Skeletal muscle tissue (tissue), 4 donors: ENCODE measurements around the gene PRIM2. TPM values are rescaled to one million over a fixed set of nuclear protein-coding genes. Genes with fewer than 3 reads are reported as not detected.
"Not testable (repeated sequence)": the region's sequence is repeated elsewhere in the genome, so short reads cannot be mapped to it uniquely, and the experiment has no call there.

ENCODE experiments used
- H3K27ac ChIP-seq: one replicate; pipeline ENCODE4 v1.7.0; 2013; ENCODE audit warnings: mild to moderate bottlenecking, low read depth, low read length, inconsistent platforms
- H3K27me3 ChIP-seq, 3 donors: one replicate each; pipeline ENCODE4 v1.7.0; 2013; ENCODE audit warnings: low read length in 3 of 3; ENCODE audit not compliant: control insufficient read depth in 3 of 3, insufficient read depth in 3 of 3
- H3K36me3 ChIP-seq, 3 donors: one replicate each; pipeline ENCODE4 v1.7.0; 2013; ENCODE audit warnings: low read length in 3 of 3; ENCODE audit not compliant: control insufficient read depth in 3 of 3, insufficient read depth in 3 of 3
- H3K4me1 ChIP-seq, 3 donors: one replicate each; pipeline ENCODE4 v1.7.0; 2013; ENCODE audit warnings: low read length in 3 of 3, mild to moderate bottlenecking in 3 of 3; ENCODE audit not compliant: control insufficient read depth in 3 of 3, insufficient read depth in 3 of 3
- H3K4me3 ChIP-seq, 3 donors: one replicate each; pipeline ENCODE4 v1.7.0; 2013; ENCODE audit warnings: low read length in 3 of 3
- H3K9ac ChIP-seq, 3 donors: one replicate each; pipeline ENCODE4 v1.7.0; 2013; ENCODE audit warnings: low read length in 3 of 3, mild to moderate bottlenecking in 3 of 3, moderate library complexity in 2 of 3, low read depth in 1 of 3
- H3K9me3 ChIP-seq, 3 donors: one replicate each; pipeline ENCODE4 v1.7.0; 2013; ENCODE audit warnings: low read length in 3 of 3; ENCODE audit not compliant: control insufficient read depth in 3 of 3
- total RNA-seq: library from RNA; depleted of rRNA; stranded (reverse); fragments of >200 nt; gene quantifications from one replicate; pipeline ENCODE4 v1.2.3, GENCODE V29; 2014
- donor health status: Osteomylitis.

PRIM2 gene
- total RNA-seq, 1 donor from 2014 or later: 14.6 TPM

DNA sequence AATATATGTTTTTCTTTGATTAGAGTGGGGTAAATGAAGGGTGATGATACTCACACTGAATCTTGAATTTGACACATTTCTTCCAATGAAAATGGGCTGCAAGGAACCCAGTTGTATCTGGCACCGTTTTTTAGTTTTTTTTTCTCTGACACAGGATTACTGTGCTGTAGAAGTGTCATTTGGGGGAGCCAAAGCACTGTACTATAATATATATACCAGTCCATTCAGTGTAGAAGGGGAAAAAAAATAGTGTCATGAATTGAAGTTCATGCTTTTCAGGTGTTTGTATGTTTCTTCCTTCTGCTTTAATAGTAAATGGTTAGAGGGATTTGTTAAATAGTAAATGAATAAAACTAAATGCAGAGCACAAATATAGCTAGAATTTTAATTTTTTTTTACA lies 35.2 kb downstream of the PRIM2 start:
- not testable (repeated sequence) for H3K4me1 ChIP-seq, H3K9me3 ChIP-seq, H3K9ac ChIP-seq, H3K36me3 ChIP-seq, H3K27me3 ChIP-seq, H3K27ac ChIP-seq, H3K4me3 ChIP-seq

DNA sequence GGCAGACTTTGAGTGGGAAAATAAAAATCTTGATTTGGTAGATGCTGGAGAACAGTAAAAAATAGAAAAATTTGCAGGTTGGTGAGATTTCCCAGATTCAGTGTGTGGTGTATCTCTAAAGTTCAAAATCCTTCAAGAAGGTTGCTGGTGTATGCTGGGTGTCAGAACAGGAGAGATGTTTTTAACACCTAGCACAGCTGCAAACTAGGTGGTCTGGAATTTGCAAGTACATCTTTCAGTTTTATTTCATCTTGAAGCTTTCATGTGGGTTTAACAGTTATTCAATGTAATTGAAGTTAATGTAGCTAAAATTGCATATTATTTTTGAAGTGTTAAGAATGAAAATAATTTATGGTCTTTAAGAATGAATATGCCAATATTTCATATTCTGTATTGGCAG lies 40.9 kb downstream of the PRIM2 start:
- H3K36me3 ChIP-seq, H3K27me3 ChIP-seq, H3K4me1 ChIP-seq, H3K27ac ChIP-seq, H3K4me3 ChIP-seq, H3K9ac ChIP-seq, H3K9me3 ChIP-seq: not testable (repeated sequence)

DNA sequence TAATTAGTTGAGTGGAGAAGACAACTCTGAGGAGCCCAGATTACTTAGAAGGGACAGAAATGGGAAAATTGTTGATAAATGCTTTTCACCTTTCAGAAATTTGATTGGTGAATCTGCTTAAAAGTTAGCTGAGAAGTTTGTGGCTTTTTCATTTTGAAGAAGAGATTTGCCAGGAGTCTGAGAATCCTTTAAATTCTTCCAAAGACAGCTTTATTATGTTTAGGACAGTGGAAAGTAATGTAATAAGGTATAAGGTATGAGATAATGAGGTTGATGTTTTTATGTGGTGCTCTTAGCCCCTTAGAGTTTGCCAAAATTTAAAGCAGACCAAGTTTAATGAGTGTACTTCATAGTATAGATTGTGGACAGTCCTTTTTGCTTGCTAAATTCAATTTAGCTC lies 42.3 kb downstream of the PRIM2 start:
- not testable (repeated sequence) for H3K9me3 ChIP-seq, H3K36me3 ChIP-seq, H3K27ac ChIP-seq, H3K4me3 ChIP-seq, H3K9ac ChIP-seq, H3K27me3 ChIP-seq, H3K4me1 ChIP-seq

DNA sequence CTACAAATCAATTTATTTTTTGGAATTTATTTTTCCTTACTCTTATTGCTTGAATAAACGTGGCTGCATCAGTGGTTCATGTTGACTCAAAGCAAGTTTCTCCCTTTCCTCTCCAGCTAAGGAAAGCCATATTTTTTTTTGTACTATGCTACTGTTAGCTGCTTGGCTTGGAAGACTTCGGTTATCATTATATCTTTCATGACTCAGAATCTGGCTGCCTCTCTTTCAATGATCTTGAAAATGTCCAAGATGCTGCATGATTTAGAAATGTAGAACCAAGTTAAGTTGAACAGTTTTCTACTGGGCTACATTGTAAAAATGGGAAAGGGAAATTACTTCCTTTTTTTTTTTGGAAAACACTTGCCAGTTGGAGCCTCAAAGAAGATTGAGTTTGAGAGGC lies 44.9 kb downstream of the PRIM2 start:
- H3K4me3 ChIP-seq, H3K36me3 ChIP-seq, H3K27ac ChIP-seq, H3K4me1 ChIP-seq, H3K9me3 ChIP-seq, H3K27me3 ChIP-seq, H3K9ac ChIP-seq: not testable (repeated sequence)

DNA sequence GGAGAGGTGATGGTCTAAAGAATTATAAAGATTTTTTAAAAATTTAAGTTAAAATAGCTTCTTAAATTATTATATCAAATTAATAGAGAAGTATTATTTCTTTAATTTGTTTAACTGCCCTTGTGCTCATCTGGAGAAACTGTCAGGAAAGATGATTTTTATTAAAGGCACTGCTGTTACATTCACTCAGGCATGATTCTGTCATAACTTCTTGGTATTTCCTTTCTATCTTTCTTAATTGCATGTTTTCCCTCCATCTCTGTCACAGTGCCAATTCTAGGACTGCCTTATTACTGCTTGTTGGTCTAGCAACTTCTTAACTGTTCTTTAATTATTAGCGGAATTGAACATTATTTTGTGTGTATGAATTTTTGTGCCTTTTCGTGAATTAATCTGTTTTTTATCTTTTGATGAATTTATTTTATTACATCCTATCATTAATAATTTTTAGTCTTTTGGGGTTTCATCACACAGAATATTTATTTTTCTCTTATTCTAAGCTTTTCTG lies 47.7 kb downstream of the PRIM2 start:
- not testable (repeated sequence) for H3K27ac ChIP-seq, H3K36me3 ChIP-seq, H3K27me3 ChIP-seq, H3K4me1 ChIP-seq, H3K9ac ChIP-seq, H3K4me3 ChIP-seq, H3K9me3 ChIP-seq

DNA sequence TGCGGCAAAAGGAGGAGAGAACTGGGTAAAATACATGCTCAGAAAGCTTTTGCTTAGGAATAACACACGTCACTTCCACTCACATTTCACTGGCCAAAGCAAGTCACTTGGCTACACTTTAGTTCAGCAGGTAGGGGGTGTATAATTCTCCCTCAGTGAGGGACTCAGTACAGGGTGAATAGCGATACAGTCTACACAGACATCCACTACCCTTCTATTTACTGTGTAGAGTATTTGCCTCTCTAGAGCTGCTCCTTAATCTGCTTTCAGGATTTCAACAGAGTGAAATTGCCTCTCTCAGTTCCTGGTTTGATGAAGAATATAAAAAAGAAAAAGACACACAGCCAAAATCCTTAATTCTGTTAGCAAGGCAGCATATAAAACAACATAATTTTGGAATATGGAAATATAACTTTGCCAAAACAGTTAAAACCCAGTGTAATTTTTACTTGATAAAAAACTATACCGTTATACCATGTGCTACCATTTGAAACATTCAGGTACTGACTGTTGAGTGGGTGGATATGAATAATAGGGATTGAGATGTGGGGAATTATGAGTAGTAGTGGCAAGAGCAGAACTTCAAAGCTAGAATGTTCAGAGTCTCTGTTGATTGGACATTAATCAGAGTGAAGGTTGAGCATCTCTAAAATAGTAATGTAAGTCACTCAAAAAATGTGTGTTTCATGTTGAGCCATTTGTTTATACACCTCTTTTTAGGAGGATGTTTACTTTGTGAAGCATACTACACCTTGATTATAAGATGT lies 51.7 kb downstream of the PRIM2 start:
- H3K4me3 ChIP-seq, H3K9me3 ChIP-seq, H3K36me3 ChIP-seq, H3K27ac ChIP-seq, H3K4me1 ChIP-seq, H3K9ac ChIP-seq, H3K27me3 ChIP-seq: not testable (repeated sequence)

DNA sequence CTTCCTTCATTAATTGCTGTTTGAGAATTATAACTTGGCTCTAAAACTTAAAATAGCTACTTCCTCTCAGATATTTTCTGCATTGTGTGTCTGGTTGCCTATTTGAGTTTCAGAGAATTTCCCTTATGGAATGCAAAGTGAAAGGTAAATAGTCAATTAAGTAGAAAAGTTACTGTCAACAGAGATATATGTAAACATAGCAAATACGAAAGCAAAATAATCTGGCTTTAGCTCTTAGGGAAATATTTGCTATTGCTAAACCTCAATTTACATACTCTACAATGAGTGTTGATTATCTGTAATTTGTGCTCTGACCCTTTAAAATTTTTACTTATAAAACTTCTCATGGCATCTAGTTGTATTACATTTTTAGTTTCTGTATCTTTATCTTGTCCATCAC lies 54.3 kb downstream of the PRIM2 start:
- H3K4me3 ChIP-seq, H3K27ac ChIP-seq, H3K9me3 ChIP-seq, H3K27me3 ChIP-seq, H3K9ac ChIP-seq, H3K4me1 ChIP-seq, H3K36me3 ChIP-seq: not testable (repeated sequence)

DNA sequence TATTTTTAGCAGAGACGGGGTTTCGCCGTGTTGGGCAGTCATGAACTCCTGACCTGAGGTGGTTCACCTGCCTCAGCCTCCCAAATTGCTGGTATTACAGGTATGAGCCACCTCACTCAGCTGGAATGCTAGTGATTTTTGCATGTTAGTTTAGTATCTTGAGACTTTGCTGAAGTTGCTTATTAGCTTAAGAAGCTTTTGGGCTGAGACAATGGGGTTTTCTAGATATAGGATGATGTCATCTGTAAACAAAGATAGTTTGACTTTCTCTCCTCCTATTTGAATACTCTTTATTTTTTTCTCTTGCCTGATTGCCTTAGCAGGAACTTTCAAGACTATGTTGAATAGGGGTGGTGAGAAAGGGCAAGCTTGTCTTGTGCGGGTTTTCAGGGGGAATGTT lies 57.3 kb downstream of the PRIM2 start:
- not testable (repeated sequence) for H3K27ac ChIP-seq, H3K4me3 ChIP-seq, H3K4me1 ChIP-seq, H3K9me3 ChIP-seq, H3K9ac ChIP-seq, H3K36me3 ChIP-seq, H3K27me3 ChIP-seq

DNA sequence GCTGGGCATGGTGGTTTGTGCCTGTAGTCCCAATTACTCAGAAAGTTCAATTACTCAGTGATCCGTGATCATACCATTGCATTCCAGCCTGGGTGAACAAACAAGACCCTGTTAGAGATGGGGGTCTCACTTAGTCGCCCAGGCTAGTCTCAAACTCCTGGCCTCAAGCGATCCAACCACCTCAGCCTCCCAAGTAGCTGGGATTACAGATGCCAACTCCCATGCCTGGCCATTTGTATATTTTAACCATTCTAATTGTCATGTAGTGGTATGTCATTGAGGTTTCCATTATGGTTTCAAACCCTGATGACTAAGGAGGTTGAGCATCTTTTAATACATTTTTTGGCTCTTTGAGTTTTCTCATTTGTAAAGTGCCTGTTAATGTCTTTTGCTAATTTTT lies 58.7 kb downstream of the PRIM2 start:
- not testable (repeated sequence) for H3K27me3 ChIP-seq, H3K27ac ChIP-seq, H3K36me3 ChIP-seq, H3K9ac ChIP-seq, H3K4me1 ChIP-seq, H3K4me3 ChIP-seq, H3K9me3 ChIP-seq

DNA sequence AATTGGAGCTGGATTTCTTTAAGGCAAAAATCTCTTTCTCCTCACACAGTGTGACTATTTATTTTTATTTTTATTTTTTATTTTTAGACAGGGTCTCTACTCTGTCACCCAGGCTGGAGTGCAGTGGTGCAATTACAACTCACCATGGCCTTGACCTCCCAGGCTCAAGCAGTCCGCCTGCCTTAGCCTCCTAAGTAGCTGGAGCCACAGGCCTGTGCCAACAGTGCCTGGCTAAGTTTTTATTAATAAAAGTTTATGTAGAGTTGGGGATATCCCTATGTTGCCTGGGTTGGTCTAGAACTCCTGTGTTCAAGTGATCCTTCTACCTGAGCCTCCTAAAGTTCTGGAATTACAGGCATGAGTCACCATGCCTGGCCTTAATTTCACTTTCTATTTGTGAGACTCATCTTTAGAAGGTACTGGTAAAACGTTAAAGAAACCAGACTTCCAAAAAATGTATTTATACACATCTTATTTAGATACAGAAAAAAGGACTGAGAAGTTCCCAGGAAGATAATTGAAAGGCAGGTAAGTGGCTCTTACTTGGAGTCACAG lies 71.7 kb downstream of the PRIM2 start:
- H3K9ac ChIP-seq, H3K4me1 ChIP-seq, H3K4me3 ChIP-seq, H3K27me3 ChIP-seq, H3K27ac ChIP-seq, H3K36me3 ChIP-seq, H3K9me3 ChIP-seq: not testable (repeated sequence)
